HG03045 (cell line): Measurements from ENCODE around the gene THBS4.

Source experiments
- ATAC-seq: cut with Tn5 transposase; IDR thresholded peaks from one replicate; pipeline ENCODE4 v1.9.1; 2021; ENCODE audit warnings: mild to moderate bottlenecking, moderate library complexity; ENCODE audit not compliant: unreplicated experiment

Gene THBS4

DNA sequence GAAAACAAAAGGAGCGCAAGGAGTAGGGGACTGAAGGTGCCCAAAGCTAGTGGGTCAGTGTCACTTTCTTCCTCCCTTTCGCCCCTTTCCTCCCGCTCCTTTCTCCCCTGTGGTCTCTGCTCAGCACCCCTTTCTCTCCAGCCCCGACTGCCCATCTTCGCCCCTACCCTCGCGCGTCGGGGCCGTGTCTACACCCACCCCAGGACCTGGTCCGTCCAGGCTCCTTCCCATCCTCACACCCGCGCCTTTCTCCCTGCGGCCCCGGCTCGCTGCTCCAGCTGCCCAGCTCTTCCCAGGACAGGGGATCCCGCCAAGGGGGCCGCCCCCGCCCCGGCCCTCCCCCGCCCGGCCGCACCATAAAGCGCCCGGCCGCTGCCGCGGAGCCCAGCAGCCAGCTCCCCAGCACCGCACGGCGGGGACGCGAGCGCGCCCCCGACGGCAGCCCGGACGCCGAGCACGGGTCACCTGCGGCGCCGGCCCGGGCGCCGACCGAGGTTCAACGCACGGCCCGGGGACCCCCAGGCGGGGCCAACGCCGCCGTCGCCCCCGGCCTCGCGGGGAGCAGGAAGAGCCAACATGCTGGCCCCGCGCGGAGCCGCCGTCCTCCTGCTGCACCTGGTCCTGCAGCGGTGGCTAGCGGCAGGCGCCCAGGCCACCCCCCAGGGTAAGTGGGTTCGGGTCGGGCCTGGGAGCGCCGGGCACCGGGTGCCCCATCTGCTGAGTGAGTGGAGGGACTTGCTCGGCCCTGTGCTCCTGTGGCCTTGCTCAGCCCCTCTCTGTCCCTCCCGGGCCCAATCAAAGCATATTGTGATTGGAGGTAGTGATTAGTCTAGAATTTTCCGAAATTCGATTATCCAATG, at the start of gene THBS4:
Gene THBS4 (plus strand): TSS at position 387 of the 860 bp plus-strand sequence. CDS start 190 bp downstream, at position 577.
- ATAC-seq: no peak

DNA sequence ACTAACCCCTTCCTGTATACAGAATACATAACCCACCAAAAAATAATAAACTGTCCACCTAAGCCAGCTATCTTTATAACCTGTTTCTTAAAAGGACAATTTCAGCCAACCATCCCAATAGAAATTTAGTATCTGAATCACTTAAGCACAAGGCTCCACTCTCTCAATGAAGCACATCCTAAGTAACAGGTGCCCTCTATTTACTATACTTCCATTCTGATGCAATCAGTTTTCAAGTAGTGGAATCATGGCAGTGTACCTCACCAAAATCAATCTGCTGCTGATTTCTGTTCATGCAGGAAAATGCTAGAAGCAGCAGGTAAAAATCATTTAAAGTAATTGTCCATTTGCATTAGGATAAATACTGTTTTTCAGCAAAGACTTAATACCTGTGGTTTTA, 48.9 kb upstream of the THBS4 start:
- ATAC-seq: no peak

DNA sequence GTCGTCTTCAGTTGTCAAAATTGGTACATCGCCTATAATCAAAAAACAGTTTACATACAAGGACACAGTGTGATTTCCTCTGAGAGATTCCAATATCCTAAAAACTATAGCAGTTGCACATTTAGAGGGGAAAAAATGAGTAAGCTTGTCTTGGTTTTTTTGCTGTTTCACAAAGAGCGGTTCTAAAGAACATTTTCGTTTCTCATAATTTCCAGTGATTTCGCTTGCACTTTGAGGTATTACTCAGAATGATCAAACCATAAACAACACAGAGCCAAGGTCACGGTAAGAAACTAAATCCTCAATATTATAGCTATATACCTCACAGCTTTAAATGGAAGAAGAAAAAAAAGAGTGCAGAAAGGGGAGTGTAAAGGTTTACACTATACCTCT, 44.9 kb upstream of the THBS4 start:
- peak; percentile 48 for ATAC-seq

- peak; percentile 90 for ATAC-seq
Observed at GRCh38 chr5:79990598-79991507, 44.3 kb upstream of the THBS4 start, which contains the start of gene MTX3. TSS of gene MTX3 (minus strand) at chr5:79991262. CDS start at chr5:79991238, 24 bp downstream.

GRCh38 chr5:79992891-79993657, 42.1 kb upstream of the THBS4 start:
- ATAC-seq: no peak

DNA sequence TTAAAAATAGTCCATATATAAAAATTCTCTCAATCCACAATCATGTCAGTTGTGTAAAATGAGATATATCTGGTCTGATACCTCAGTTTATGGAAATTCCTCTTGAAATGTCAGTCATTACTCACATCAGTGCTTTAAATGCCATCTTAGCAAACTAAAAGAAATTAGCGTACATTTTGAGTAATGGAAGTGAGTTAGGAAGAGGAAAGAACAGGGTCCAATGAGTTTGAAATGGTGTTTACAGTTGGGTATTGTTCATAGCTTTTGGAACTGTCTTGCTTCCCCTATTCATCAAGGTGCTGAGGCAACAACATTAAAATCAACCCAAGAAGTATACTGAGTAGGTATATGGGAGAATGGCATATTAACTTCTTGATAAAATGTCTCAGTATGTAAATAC, 35.4 kb upstream of the THBS4 start:
- ATAC-seq: no peak

GRCh38 chr5:80002677-80003076, 32.5 kb upstream of the THBS4 start:
- ATAC-seq: no peak

GRCh38 chr5:80008995-80009765, 26.0 kb upstream of the THBS4 start:
- no peak for ATAC-seq

GRCh38 chr5:80010754-80011392, 24.3 kb upstream of the THBS4 start:
- ATAC-seq: no peak

DNA sequence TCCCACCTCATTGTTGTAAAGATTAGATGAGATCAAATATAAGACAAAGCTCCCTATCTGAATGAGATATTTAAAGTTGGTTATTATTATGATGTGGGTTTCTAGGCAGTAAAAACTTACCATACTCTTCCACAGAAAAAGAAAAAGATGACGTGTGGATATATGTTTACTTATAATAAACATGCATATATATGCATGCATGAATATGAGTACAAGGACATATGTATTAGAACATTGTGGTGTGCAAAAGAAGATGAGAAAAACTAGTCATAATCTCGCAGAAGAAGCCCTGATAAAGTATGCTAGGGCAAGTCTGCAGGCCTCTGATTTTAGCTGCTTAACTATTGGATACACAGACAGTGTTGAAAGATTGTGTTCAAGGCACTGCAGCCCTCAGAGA, 10.1 kb upstream of the THBS4 start:
- ATAC-seq: no peak

DNA sequence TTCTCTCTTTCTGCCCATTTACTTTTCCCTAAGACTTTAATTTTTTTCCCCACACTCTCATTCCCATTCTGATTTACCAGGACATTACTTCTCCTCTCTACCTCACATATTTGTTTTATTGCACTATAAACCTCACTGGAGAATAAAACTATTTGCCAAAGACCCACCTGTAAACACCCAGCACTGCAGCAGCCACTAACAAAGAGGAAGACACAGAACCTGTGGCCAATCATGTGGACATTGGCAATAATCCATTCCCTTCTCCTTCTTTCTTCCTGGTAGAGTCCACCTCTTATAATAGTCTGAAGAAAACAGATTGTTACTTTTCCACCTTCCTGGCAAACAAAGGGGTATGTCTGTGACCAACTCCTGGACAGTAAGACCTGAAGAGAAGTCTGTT, 8.3 kb upstream of the THBS4 start:
- no peak for ATAC-seq

DNA sequence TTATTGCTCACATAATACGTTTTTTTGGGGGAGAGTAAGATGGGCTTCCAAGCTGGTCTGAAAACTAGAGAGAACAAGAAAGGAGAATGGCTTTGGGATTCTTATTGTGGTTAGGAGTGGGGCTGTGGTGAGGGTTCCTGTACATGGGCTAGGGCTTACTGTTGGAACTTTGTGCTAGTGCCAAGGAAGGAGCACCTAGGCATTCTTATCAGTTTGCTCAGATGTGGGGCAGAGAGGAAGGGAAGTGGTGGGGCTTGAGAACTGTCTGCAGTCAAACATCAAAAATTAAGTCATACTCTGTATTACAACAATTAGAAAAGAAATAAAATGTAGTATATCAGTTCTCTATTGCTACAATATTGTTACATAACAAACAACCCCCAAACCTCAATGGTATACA, 4.0 kb upstream of the THBS4 start:
- ATAC-seq: no peak

DNA sequence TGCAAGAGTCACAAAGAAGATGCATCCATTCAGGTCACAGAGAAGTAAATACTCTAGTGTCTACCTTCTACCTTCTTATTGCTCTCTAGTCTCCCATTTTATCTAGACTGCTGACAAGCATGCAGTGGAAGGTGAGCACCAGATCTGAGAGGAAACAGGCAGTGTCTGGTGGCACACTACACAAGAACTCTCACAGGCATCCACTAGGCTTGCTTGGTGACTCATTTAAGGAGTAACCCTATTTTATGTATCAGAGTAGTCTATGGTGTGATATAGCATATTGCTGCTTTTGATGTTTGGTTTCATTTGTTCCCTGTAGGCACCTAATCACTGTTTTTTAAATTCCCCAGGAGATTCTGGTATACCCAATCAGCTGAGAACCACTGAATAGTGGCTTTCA, 1.6 kb upstream of the THBS4 start:
- no peak for ATAC-seq

DNA sequence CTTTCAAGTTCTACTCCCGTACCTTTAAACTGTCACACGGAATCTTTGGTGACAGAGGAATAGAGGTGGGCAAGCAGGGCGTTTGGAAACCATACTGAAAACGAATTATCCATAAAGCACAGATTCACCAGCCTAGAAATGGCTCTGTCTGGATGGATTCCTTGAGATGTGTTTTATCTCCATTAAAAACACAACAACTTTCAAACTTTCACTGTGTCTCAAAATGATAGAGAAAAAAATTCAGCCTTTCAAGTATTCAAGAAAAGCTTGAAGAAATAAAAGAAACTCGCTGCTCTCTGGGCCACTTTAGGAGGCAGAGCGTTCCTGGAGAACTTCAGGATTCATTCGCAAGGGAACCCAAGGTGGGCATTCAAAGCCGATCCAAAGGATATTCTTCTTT, 589 bp upstream of the THBS4 start:
- no peak for ATAC-seq

- ATAC-seq: no peak
Observed at GRCh38 chr5:80035839-80036238, 691 bp downstream of the THBS4 start.

DNA sequence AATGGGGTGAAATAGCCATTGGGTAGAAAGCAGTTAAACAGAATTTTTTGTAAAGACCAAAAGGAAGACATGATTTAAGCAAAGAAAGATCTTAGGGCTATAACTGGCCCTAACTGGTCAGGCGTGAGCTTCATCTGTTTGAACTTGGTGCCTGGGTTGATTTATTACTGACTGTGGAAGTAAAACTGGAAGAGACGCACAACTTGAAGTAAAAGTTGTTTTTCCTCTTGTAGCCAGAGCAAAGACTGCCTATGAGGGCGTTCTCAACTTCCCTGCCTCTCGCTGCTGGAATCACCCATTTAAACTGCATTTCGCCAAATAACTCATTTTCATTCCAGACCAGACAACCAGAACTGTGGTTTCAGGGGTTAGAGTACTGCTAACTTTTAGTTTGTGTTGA, 1.5 kb downstream of the THBS4 start:
- ATAC-seq: no peak

- no peak for ATAC-seq
Observed at GRCh38 chr5:80037366-80037765, 2.2 kb downstream of the THBS4 start.

- ATAC-seq: no peak
Observed at GRCh38 chr5:80039650-80040049, 4.5 kb downstream of the THBS4 start.

DNA sequence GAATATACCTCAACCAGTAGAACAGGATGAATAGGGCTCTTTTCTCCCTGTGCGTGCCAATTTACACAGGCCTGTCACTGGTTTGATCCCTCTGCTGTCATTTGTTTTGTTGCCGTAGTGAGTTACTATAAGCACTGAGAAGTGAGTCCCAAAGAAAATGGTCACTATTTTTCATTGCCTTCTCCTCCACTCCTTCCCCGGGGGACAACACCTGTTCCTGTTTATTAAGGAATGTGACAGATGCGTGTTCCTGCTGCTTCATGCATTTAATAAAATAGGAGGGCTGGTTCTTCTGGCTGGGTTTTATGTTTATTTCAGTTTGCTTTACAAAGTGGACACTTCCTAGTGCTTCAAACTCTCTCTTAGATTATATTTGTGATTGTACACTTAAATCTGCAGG, 6.4 kb downstream of the THBS4 start:
- no peak for ATAC-seq

DNA sequence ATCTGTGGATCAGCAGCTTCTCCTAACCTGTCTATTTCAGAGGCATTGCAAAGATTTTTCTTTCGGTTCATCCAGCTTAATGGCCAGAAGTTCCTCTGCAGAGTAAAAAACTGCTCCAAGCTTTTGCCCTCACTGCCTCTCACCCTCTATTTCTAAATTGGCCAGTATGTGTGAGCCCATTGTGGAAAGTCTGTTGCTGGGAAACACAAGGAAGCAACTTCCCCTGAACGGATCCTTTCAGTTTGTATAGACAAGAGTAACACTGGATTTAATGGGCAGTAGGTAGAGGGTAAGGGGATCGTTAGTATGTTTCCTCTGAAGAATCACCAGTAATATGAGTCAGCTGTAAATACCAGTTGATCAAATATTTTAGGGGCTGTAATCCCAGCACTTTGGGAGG, 7.2 kb downstream of the THBS4 start:
- no peak for ATAC-seq
